Astrocyte (in vitro differentiated cells and primary cell): ENCODE data around the gene IFIH1.

Experiments used
- CTCF ChIP-seq: IDR thresholded peaks from 2 replicates; pipeline ENCODE4 v1.5.1; 2011; ENCODE audit warnings: low read depth, mild to moderate bottlenecking, inconsistent platforms, low read length, moderate library complexity; ENCODE audit not compliant: insufficient read depth
- EZH2 ChIP-seq: IDR thresholded peaks from 2 replicates; pipeline ENCODE4 v1.6.1; 2012; ENCODE audit warnings: mild to moderate bottlenecking, low read length, inconsistent platforms; ENCODE audit not compliant: insufficient read depth

GRCh38 chr2:162298669-162299335 lies 19.7 kb downstream of the IFIH1 start:
- no peak for TF ChIP-seq CTCF
- TF ChIP-seq EZH2 = no peak
